Activated B cell treated with CpG ODN at 0.5 μM for 24 hours (primary cell): ENCODE data around the gene HPSE2. TPM values are rescaled to one million over a fixed set of nuclear protein-coding genes. Genes with fewer than 3 reads are reported as not detected.

Experiments
- ATAC-seq: fragments of 200-7000 bp; cut with Tn5 transposase; one replicate; pipeline ENCODE4 v1.10.0; 2021; ENCODE audit warnings: low read depth, mild to moderate bottlenecking, moderate library complexity
- CTCF ChIA-PET: fragments of 350-600 bp; sonication (Branson Sonifier 250); formaldehyde crosslinking; loops from one replicate; lab custom pipeline; 2021; ENCODE audit warnings: antibody characterized with exemption; lab: Charles Lee
- POLR2A ChIA-PET: fragments of 350-600 bp; sonication (Branson Sonifier 250); formaldehyde crosslinking; loops from one replicate; lab custom pipeline; 2021; ENCODE audit warnings: antibody characterized with exemption; lab: Charles Lee
- DNase-seq: peaks from one replicate; pipeline ENCODE4 v3.0.0; 2022
- H3K27ac Mint-ChIP-seq: one replicate; pipeline ENCODE4 v1.8.0; 2020; ENCODE audit warnings: mixed read lengths
- H3K27me3 Mint-ChIP-seq: one replicate; pipeline ENCODE4 v1.8.0; 2021; ENCODE audit warnings: mixed read lengths
- H3K36me3 Mint-ChIP-seq: one replicate; pipeline ENCODE4 v1.8.0; 2021; ENCODE audit warnings: low read depth, mixed read lengths
- H3K4me1 Mint-ChIP-seq: one replicate; pipeline ENCODE4 v1.8.0; 2021; ENCODE audit warnings: mixed read lengths
- H3K4me3 Mint-ChIP-seq: one replicate; pipeline ENCODE4 v1.8.0; 2020; ENCODE audit warnings: mild to moderate bottlenecking, mixed read lengths
- H3K9me3 Mint-ChIP-seq: one replicate; pipeline ENCODE4 v1.8.0; 2020; ENCODE audit warnings: mixed read lengths
- intact Hi-C: fragments of 100-400 bp; cut with micrococcal nuclease; formaldehyde crosslinking; loops from one replicate; pipeline ENCODE4 v1.15.1; 2024
- total RNA-seq: library from RNA; stranded (reverse); gene quantifications from 2 replicates; pipeline ENCODE4 v1.2.3, GENCODE V29; 2022
- TF ChIP-seq, protein P1 (sequence below): fragments of 200-600 bp; IDR thresholded peaks from one replicate; pipeline ENCODE4 v1.8.0; 2022; ENCODE audit warnings: antibody characterized with exemption, mild to moderate bottlenecking

The HPSE2 gene
- total RNA-seq, 1 donor from 2014 or later, result not detected

DNA sequence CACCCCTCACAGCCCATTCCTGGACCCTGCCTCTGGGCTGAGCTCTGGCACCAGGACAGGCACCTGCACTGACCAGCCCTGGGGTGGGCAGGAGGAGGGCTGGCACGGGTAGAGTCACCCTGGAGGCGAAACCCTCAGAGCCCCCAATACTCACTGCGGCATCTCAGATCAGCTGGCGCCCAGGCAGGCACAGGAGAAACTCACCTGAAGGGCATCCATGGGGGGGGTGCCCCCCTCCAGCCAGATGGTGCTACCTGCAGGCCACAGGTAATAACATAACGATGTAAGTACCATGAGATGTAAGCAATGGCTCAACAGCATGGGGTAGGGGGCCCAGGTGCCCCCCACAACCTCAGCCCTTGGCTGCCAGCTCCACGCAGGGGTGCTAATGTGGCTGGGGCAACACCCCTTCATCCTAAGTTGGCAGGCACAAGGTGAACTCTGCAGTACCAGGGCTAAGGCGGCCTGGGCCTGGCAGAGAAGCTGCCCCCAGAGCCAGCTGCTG lies 808.6 kb downstream of the HPSE2 start:
- POLR2A ChIA-PET, result no interaction called here
- no peaks in the 10 kb centered on the region for H3K4me1 Mint-ChIP-seq
- CTCF ChIA-PET, result interaction anchor here (3.6 kb wide), 1 partner anchor 9 kb away, joined by 18 read pairs; no protein-coding TSS in a partner anchor
- no peaks in the 10 kb centered on the region for H3K27me3 Mint-ChIP-seq
- DNase-seq (no peak), ATAC-seq (no peak)
- no peaks in the 10 kb centered on the region for H3K9me3 Mint-ChIP-seq
- TF ChIP-seq, protein P1, sequence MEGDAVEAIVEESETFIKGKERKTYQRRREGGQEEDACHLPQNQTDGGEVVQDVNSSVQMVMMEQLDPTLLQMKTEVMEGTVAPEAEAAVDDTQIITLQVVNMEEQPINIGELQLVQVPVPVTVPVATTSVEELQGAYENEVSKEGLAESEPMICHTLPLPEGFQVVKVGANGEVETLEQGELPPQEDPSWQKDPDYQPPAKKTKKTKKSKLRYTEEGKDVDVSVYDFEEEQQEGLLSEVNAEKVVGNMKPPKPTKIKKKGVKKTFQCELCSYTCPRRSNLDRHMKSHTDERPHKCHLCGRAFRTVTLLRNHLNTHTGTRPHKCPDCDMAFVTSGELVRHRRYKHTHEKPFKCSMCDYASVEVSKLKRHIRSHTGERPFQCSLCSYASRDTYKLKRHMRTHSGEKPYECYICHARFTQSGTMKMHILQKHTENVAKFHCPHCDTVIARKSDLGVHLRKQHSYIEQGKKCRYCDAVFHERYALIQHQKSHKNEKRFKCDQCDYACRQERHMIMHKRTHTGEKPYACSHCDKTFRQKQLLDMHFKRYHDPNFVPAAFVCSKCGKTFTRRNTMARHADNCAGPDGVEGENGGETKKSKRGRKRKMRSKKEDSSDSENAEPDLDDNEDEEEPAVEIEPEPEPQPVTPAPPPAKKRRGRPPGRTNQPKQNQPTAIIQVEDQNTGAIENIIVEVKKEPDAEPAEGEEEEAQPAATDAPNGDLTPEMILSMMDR, result no peak
- peaks cover 79% of the 10 kb centered on the region for H3K36me3 Mint-ChIP-seq
- intact Hi-C loops, result no loop called here
- H3K4me3 Mint-ChIP-seq, result no peak overlapping the region
- H3K27ac Mint-ChIP-seq, result no peak overlapping the region

DNA sequence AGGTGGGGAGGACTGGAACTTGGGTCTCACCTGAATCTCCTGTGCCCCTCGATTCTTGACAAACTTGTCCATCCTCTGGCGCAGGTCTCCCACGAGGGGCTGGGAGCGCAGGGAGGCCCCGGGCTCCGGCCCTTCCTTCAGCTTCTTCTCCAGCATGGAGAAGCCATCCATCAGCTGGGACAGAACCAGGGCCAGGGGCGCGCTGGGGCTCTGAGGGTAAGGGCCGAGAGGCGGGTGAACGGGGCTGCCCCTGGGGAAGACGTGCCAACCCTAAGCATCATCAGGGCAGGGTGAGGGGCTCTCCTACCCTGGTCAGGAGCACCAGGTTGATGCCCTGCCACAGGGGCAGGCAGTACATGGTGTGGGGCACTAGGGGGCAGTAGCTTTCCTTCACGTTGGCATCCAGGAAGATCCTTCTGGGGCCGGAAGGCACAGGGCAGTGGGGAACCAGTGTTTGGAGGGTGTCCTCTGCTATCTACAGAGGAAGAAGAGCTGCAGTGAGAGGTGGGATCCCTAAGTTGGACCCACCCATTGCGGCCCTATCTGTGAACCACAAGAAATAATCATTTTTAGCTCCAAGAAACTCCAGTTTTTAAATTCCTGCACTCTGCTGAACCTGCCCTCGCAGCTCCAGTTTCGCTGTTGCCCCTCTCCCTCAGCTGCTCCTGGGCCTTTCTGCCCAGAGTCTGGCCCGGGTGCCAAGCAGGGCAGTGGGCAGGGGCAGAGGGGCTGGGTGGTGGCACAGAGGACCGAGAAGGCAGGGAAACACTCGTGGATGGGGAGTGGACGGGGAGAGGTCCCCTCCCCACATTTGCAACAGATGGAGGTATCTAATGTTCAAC lies 809.9 kb downstream of the HPSE2 start:
- intact Hi-C loops, result loop anchor here (1.0 kb wide), 2 partner anchors 21 to 239 kb away; partner anchors contain the start of gene HPS1
- ChIA-PET POLR2A (interaction anchor here (0.8 kb wide), 1 partner anchor 20 kb away, joined by 3 read pairs; the partner anchor contains the start of gene HPS1), CTCF (interaction anchor here (0.7 to 3.6 kb wide), 6 partner anchors 10 to 821 kb away, joined by 3 to 18 read pairs (median 6); no protein-coding TSS in a partner anchor)
- no peak for DNase-seq
- peaks cover 78% of the 10 kb centered on the region for H3K36me3 Mint-ChIP-seq
- H3K9me3 Mint-ChIP-seq, result no peaks in the 10 kb centered on the region
- peak; percentile 85 for ATAC-seq
- TF ChIP-seq, protein P1, result no peak
- peaks cover 6% of the 10 kb centered on the region for H3K4me1 Mint-ChIP-seq
- no peak overlapping the region for H3K27ac Mint-ChIP-seq
- no peaks in the 10 kb centered on the region for H3K27me3 Mint-ChIP-seq
- H3K4me3 Mint-ChIP-seq, result no peak overlapping the region

DNA sequence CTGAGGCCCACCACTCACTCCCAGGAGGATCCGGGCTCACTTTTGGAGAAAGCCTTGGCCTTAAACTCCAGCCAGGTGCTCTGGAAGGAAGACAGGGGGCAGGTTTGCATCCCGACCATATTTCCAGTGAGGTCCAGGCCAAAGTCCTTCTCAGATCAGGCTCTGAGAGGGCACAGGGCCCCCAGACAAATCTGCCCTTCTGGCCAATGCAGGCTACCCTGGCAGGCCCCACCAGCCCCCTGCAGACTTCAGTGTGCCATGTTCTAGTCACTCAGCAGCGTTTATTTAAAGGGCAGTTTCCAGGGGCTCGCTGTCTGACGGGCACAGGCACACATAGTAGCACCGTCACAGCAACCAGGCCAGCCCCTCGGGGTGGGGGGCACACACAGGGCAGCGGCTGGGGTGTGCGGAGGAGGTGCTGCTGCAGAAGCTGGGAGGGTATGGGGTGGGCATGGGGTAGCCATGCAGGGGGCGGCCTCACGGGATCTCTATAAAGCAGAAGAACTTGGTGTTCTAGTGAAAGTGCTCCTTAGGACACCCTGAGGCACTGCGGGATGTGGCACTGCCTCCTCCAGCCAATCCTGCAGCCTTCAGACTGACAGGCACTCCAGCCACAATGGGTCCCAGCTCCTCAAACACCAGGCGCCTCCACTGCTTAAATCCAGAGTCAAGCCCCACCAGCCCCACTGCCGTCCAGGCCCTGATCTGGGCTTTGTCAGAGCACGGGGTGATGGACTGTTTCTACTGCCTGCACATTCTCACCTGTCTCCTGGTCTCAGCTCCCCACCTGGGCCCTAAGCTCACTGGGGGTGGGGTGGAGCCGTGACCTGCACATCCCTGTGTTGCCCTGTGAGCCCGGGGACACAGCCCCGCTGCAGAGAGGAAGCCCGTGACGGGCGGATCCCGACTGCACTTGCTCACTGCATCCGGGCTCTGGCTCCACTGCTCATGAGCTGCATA lies 811.1 kb downstream of the HPSE2 start:
- Mint-ChIP-seq H3K4me3 (no peak overlapping the region), H3K36me3 (peaks cover 73% of the 10 kb centered on the region), H3K4me1 (peaks cover 6% of the 10 kb centered on the region), H3K27ac (no peak overlapping the region), H3K9me3 (no peaks in the 10 kb centered on the region), H3K27me3 (no peaks in the 10 kb centered on the region)
- ChIA-PET POLR2A (no interaction called here), CTCF (interaction anchor here (1.2 to 3.6 kb wide), 3 partner anchors 11 to 19 kb away, joined by 3 to 18 read pairs (median 3); no protein-coding TSS in a partner anchor)
- TF ChIP-seq, protein P1, result no peak
- intact Hi-C loops, result loop anchor here (1.0 kb wide), 2 partner anchors 22 to 240 kb away; partner anchors contain the start of gene HPS1
- ATAC-seq (no peak), DNase-seq (no peak)

DNA sequence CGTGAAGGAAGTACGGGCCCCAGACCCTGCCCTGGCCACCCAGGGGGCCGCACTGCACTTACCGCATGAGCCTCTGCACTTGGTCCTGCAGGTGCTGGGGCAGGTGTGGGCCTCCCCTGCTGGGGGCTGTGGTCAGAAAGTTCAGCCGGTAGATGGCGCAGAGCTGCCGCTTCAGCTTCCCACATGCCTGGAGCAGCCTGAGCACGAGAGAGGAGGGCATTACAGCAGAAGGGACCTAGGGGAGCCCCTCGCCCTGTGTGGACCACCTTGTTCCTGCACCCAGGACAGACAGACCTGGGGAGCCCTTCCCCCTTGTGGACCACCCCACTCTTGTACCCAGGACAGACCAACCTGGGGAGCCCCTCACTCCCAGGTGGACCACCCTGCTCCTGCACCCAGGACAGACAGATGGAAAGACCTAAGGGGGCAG lies 811.9 kb downstream of the HPSE2 start:
- no peak overlapping the region for H3K27ac Mint-ChIP-seq
- H3K27me3 Mint-ChIP-seq, result no peaks in the 10 kb centered on the region
- no peaks in the 10 kb centered on the region for H3K9me3 Mint-ChIP-seq
- intact Hi-C loops, result no loop called here
- ChIA-PET POLR2A (interaction anchor here (0.7 kb wide), 1 partner anchor 14 kb away, joined by 10 read pairs; no protein-coding TSS in a partner anchor), CTCF (no interaction called here)
- TF ChIP-seq, protein P1, result no peak
- no peak for DNase-seq
- no peak overlapping the region for H3K4me3 Mint-ChIP-seq
- ATAC-seq, result no peak
- peaks cover 6% of the 10 kb centered on the region for H3K4me1 Mint-ChIP-seq
- H3K36me3 Mint-ChIP-seq, result peaks cover 76% of the 10 kb centered on the region
